Spleen (tissue), 7 donors: Measurements from ENCODE around the gene STN1.

Experiments used
- POLR2A ChIP-seq, 3 donors: fragments of 450-650 bp; IDR thresholded peaks; one replicate each; pipeline ENCODE4 v1.5.1; 2017; ENCODE audit warnings: antibody characterized with exemption in 3 of 3, mild to moderate bottlenecking in 1 of 3
- POLR2AphosphoS5 ChIP-seq, 3 donors: sonication (generic); formaldehyde crosslinking; IDR thresholded peaks; one replicate each; pipeline ENCODE4 v1.5.1; 2017; ENCODE audit warnings: antibody characterized with exemption in 3 of 3
- TF ChIP-seq, protein P1 (sequence below), 11 experiments: fragments of 200-600 bp in 7 of 11; fragments of 450-650 bp in 4 of 11; sonication (generic) in 4 of 11; IDR thresholded peaks in 8 of 11; conservative IDR thresholded peaks in 3 of 11; 1 replicate in 7 of 11; 2 replicates in 4 of 11; pipeline versions ENCODE4 v1.4.0 to v1.8.0; 2016 to 2021; ENCODE audit warnings: antibody characterized with exemption in 11 of 11, inconsistent platforms in 4 of 11, mild to moderate bottlenecking in 1 of 11
- donor health status: DM: no; HTN: no; CAD: no; lungs with moderate emphysema.
- donor health status: DM: no; HTN: no; CAD: no.
- donor health status: DM: no; HTN: no; CAD: no.

DNA sequence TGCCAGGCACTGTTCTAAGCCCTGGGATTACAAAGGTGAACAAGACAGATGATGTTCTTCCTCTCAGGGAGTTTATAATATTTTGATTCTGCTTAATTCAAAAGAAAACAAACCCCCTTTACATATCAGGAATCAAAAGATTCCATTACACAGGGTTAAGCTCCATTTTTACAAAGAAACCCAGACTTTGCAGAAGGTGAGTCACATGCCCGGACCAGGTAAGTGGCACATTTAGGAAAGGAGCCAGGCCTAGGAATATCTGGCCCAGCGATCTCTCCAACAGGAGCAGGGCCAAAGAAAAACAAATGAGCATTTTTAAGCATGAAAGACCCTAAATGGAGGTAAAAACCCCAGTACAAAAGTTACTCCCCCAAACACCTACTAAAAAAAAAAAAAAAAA lies 1.1 kb downstream of the STN1 start:
- TF ChIP-seq, protein P1, sequence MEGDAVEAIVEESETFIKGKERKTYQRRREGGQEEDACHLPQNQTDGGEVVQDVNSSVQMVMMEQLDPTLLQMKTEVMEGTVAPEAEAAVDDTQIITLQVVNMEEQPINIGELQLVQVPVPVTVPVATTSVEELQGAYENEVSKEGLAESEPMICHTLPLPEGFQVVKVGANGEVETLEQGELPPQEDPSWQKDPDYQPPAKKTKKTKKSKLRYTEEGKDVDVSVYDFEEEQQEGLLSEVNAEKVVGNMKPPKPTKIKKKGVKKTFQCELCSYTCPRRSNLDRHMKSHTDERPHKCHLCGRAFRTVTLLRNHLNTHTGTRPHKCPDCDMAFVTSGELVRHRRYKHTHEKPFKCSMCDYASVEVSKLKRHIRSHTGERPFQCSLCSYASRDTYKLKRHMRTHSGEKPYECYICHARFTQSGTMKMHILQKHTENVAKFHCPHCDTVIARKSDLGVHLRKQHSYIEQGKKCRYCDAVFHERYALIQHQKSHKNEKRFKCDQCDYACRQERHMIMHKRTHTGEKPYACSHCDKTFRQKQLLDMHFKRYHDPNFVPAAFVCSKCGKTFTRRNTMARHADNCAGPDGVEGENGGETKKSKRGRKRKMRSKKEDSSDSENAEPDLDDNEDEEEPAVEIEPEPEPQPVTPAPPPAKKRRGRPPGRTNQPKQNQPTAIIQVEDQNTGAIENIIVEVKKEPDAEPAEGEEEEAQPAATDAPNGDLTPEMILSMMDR (IDR thresholded peaks at IDR 0.05 in 8 of 11, conservative IDR thresholded peaks at IDR 0.05 in 3 of 11), result no peak
- TF ChIP-seq POLR2A (IDR thresholded peaks at IDR 0.05), result no peak
- no peak for TF ChIP-seq POLR2AphosphoS5 (IDR thresholded peaks at IDR 0.05)
